ENCODE results near the gene RHOT2.

Gene RHOT2

DNA sequence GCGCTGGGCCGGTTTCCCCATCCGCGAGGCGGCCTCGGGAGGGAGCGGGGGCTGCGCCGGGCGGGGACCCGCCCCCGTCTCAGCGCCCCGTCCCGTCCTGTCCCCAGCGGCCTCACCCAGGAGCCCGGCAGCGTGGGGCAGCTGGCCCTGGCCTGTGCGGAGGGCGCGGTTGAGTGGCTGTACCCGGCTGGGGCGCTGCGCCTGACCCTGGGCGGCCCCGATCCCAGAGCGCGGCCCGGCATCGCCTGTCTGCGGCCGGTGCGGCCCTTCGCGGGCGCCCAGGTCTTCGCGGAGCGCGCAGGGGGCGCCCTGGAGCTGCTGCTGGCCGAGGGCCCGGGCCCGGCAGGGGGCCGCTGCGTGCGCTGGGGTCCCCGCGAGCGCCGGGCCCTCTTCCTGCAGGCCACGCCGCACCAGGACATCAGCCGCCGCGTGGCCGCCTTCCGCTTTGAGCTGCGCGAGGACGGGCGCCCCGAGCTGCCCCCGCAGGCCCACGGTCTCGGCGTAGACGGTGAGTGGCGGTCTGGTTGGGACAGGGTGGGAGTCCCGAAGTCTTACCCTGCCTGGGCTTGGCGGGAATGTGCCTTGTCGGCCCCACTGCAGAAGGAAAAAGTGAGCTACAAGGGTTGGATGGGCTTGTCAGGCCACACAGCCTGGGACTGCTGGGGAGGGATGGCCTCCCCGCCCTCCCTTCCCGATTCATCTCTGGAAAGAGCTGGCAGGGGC, 47.7 kb downstream of the RHOT2 start:
- peak; percentile 46 for DNase-seq (ENCODE audit: low spot score)

DNA sequence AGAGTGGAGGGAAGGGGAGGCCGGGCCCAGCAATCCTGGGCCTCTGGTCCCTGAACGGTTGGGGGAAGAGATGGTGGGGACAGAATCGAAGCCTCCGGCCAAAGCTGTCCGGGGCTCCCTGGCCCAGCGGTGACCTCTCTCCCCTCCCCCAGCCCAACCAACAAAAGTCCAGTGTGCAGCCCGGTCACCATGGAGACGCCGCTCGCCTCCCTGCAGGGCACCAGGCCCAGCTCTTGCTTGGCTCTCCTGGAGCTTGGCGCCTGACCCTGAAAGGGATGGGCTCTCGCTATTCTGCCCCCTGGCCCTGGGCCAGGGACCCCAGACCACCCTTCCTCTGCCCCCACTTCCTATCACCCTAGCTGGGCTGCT, 48.3 kb downstream of the RHOT2 start:
- DNase-seq (ENCODE audit: low spot score): peak; percentile 57

DNA sequence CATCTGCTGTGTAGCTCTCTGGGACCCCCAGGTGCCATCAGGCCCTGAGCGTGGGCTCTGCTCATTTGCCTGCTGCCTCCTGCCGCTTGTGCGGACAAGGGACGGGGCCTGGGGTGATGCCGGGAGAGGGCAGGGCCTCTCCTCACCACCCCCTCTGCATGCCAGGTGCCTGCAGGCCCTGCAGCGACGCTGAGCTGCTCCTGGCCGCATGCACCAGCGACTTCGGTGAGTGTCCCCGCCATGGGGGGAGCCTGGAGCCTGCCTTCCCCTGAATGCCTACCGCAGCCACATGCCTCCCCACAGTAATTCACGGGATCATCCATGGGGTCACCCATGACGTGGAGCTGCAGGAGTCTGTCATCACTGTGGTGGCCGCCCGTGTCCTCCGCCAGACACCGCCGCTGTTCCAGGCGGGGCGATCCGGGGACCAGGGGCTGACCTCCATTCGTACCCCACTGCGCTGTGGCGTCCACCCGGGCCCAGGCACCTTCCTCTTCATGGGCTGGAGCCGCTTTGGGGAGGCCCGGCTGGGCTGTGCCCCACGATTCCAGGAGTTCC, 48.9 kb downstream of the RHOT2 start:
- no peak for DNase-seq (ENCODE audit: low spot score)

DNA sequence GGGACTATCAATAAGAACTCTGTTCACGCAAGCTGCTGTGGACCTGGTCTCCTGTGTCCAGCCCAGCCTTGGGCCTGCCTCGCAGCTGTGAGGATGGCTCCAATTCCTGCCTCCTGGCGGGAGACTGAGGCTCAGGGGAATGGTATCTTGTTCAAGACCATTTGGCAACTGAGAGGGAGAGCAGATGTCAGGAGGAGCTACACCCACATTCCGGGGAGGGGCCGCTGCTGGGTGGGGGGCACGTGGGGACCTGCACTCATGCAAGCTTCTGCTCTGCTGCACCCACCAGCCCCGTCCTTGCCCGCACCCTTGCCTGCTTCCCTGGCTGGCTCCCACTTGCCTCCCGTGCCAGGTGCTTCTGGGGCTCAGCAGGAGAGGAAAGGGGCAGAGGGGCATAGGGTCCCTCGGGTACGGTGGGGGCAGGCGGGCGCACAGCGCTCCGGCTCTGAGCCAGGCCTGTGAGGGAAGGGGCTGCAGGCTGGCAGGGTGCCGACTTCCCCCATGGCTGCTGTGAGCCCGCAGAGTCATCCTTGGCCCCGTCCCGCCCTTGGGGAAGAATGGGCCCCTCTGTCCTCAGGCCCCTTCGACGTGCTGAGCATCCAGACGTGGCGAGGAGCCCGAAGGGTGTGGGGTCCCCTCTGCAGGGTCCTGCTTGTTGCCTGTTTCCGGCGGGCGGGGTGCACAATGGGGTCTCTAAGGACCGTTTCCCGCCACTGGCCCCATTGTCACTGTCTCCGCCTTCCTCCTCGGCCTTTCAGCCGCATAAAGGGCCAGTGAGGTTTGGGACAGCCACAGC, 49.7 kb downstream of the RHOT2 start:
- no peak for DNase-seq (ENCODE audit: low spot score)

DNA sequence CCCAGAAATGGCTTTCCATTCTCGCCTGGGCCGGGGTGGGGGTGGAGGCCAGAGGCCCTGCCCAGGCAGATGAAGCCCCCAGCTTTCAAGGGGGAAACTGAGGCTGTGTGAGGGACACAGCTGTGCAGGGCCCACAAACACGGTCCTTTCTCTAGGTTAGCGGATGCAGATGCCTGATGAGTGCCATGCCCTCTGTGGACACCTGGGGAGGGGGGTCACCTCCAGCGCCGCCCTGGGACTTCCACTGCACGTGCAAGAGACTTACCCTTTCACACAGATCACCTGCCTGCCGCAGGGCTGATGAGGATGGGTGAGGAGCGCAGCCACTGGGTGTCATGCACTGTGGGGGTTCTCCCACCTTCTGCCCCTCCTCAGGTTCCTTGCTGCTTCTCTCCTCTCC, 50.5 kb downstream of the RHOT2 start:
- DNase-seq (ENCODE audit: low spot score): no peak

DNA sequence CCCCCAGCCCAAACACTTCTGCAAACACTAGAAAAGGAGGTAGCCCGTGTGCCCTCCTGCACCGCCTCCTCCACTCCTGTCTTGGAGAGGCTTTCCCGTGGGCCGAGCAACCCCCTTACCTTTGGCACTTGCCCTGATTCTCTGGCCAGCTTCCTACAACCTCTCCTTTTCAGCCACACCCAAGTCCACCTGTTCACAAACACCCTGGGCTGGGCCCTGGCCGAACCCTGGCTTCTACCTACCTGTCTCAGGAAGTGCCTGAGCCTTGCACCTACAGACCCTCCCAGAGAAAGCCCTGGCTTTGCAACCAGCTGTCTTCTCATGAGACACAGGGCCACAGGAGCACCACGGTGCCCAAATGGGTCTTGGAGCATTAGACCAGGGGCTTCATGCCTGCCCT, 51.0 kb downstream of the RHOT2 start:
- DNase-seq (ENCODE audit: low spot score): no peak

DNA sequence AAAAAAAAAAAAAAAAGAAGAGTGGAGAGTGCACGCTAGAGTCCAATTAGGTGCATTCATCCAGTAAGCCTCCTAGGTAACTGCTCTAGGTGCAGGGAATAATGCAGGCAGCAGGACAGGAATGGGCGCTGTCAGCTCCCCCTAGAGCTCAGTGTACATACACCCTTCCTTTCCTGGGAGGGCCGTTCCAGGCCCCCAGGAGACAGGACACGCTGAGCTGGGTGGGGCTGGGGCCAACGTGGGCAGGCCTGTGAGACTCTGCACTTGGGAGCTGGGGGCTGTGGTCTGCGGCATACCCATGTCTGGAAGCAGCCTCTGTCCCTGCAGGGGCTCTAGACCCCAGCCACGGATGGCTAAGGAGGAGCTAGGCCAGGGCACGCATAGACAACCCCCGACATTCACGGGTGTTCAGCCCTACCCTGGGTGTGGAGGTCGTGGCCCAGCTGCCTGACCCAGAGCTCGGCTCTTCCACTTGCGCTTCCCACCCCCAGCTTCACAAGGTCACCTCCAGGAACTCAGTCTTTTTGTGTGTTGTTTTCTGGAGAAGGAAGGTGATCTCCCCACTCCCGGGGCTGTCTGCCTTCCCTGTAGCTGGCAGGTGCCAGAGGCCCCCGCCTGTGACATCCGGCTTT, 52.0 kb downstream of the RHOT2 start:
- DNase-seq (ENCODE audit: low spot score): no peak

DNA sequence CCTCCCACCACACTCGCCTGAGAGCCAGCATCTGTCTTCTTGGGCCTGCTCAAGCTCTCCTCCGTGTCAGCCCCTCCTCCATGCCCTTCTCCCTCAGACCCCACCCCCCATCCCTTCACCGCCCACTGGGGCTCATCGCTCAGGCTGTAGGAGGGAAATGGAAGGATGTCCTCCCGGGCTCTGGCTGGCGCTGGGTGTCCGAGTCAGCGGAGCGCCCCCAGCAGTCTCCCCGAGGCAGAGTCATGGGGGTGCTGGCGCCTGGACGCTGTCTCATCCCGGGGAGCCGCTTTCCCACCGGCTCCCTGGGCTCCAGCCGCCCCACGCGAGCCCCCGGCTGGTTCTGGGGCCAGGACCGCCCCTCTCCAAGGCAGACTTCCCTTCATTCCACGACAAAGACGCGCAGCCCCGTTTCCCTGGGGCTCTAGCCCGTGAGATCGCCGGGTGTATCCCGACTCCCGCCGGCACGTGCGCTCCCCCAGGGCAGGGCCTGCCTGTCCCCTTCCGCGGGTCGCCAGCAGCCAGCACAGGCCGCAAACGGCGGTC, 52.6 kb downstream of the RHOT2 start:
- peak; percentile 66 for DNase-seq (ENCODE audit: low spot score)

DNA sequence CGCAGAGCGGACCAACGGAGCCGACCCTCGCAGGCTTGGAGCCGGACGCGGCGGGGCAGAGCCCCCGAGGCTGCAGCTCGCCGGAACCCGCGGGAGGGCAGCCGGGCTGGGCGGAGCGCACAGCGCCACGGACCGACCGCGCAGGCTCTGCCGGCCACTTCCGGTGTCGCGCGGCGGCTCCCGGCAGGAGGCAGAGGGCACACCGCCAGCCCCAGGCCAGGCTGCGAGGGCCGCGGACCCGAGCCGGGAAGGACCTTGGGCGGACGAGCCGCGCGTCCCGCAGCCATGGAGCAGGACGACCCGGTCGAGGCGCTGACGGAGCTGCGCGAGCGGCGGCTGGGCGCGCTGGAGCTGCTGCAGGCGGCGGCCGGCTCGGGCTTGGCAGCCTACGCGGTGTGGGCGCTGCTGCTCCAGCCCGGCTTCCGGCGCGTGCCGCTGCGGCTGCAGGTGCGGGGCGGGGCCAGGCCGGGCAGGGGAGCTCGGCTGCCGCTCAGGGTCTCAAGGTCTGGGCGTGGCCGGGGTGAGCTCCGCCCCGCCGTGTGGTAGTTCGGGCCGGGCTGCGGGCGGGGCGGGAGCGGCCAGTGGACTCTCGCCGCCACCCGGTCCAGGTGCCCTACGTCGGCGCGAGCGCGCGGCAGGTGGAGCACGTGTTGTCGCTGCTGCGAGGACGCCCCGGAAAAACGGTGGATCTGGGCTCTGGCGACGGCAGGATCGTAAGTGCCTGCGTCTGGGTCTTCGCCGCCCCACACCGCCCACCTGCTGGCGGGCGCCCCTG, 53.2 kb downstream of the RHOT2 start, which contains the start of gene ANTKMT:
TSS of gene ANTKMT (plus strand) at position 157 of the 775 bp plus-strand sequence. CDS start at position 286, 129 bp downstream.
- DNase-seq (ENCODE audit: low spot score): peak; percentile 92

DNA sequence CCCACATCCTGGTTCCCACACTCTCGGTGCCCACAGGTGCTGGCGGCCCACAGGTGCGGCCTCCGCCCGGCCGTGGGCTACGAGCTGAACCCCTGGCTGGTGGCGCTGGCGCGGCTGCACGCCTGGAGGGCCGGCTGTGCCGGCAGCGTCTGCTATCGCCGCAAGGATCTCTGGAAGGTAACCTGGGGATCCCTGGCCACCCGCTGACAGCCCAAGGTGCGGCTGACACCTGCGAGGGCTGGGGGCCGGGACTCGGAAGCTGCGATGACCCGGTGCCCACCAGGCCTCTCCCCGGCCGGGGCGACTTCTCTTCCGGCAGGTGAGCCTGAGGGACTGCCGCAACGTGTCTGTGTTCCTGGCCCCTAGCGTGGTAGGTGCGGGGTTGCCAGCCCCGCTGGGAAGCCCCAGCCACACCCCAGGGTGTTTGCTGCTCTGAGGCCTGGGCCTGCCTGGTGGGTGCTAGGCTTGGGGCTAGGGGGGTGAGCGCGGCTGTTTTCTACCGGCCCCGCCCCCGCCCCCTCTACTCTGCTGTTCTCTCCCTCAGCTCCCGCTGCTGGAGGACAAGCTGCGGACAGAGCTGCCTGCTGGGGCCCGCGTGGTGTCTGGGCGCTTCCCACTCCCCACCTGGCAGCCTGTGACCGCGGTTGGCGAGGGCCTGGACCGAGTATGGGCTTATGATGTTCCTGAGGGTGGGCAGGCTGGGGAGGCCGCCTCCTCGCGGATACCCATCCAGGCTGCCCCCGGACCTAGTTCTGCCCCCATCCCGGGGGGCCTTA, 54.0 kb downstream of the RHOT2 start:
- DNase-seq (ENCODE audit: low spot score): no peak

DNA sequence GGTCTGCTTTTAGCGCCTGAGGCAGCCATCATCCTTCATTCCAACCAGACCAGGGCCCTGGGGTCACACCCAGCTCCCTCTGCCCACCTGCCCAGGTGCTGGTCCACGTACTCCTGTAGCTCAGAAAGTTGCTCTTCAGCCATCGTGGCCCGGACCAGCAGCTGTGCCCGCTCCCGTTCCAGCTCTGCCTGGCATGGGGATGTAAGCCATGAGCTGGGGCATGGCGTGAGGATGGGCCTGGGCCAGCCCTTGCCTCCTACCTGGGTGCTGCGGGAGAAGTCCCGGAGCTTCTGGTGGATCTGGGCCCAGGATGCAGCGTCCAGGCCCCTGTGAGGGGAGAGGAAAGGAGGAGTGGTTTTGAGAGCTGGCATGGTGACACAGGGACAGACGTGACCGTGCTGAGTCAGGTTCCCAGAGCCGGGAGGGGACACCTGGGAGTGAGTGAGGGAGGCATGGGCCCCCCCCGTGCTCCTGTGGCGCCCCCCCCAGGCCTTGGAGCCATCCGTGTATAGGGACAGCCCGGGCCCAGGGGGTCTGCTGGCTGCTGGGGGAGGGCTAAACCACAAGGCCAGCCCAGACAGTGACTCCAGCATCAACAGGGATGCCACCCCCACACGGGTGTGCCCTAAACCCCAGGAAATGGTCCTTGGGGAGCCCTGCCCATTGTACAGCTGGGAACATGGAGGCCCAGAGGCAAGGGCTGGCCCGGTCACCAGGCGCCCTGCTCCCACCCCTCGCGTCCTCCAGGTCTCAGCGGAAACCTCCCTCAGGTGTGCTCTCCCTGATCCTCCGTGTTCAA, 55.1 kb downstream of the RHOT2 start:
- no peak for DNase-seq (ENCODE audit: low spot score)

DNA sequence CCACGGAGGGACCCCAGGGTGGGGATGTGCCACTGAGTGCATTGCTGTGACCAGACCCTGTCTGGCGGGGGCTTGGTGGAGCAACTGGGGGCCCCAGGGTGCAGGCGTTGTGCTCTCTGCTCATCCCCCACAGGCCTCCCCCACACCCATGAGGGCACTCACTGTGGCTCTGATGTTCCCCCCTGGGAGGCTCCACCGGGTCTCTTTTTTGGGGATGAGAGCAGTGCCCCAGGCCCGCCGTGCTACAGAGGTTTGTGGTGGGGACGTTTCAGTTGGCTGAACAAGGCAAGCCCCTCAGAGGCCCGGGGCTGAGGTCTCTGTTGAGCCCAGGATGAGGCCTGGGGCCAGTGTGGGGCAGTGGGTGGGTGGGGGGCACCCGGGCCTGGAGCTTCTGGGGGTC, 55.8 kb downstream of the RHOT2 start:
- DNase-seq (ENCODE audit: low spot score): no peak
